ENCODE measurements around the gene WDR45. TPM values are rescaled to one million over a fixed set of nuclear protein-coding genes. Genes with fewer than 3 reads are reported as not detected.
A peak's percentile ranks its signal among the peaks of the same experiment; 100 is the strongest.

The WDR45 gene
- total and polyA plus RNA-seq, 5 experiments from 2014 or later = 42.4 to 124 (median 57.2) TPM

DNA sequence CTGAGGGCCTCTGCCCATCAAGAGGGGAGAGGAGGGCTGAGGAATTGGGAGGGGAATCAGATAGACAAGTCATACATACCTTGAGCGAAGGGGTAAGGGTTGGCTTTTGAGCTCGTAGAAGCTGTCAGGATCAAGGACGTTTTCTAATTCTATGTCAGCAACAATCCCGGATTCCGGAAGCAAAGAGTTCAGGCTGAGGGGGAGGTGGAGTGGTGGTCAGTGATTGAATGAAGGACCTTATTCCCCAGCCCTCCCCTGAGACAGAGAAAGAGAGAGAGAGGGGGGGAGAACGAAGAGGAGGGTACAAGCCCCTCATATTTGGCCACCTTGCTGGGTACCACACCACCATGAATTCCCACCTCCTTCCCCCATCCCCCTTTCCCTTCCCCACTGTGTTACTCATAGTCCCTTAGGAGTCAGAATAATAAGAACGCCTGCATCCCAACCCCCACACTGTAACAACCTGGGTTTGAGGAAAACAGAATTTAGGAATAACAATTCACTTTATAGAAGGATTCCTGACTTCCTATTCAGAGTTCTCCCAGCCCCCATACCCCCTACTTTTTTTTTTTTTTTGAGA lies 39.2 kb downstream of the WDR45 start:
- ATAC-seq = no peak
- POLR2A ChIA-PET = interaction anchor here (0.6 to 1.7 kb wide), 2 partner anchors 38 to 82 kb away, joined by 3 read pairs; partner anchors contain the start of gene GRIPAP1
- DNase-seq = no peak
- no peaks in the 10 kb centered on the region for H3K9me3 Mint-ChIP-seq
- no peaks in the 10 kb centered on the region for H3K27me3 Mint-ChIP-seq
- H3K4me3 Mint-ChIP-seq = peak overlapping the region in 3 of 10 donors; percentile 4 to 36 (median 33)
- peaks cover 0 to 25% (median 3%) of the 10 kb centered on the region in 3 donors for H3K36me3 Mint-ChIP-seq
- peak overlapping the region in 8 of 10 donors; percentile 19 to 77 (median 62) for H3K27ac Mint-ChIP-seq
- H3K4me1 Mint-ChIP-seq = peaks cover 13 to 40% (median 35%) of the 10 kb centered on the region in 4 donors

DNA sequence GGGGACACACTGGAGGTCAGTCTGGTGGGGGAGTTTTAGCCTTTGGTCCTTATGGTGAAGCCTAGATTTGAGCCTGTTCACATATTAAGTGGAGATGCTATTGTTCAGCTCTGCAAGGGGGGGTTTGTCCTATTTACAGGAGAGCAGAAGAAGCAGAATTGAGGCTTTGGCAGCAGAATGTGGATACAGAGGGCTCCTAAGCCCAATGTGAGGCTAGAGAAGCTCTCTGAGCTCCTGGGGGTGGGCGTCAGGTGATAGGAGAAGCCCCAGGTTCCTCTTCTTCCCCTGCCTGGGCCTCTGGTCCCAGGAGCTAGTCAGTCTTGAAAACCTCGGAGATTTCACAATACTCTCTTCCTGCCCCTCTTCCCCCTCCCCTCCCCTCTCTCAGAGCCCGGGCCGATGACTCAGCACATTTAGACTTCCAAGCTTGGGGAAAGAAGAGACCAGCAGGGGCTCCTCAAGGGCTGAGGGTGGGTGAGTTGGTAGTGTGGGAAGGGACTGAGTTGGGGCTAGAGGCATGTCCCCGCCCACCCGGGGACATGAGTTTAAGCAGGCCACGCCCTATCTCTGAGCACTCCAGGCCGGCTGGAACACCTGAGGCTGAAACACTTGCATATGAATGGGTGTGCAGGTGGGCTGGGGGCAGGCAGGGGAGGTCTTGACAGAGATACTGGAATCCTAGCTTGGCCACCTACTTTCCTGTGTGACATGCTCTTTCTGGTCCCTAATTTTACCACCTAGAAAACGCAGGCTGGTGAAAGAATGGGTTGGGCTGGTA lies 39.9 kb downstream of the WDR45 start:
- POLR2A ChIA-PET = interaction anchor here (0.5 to 1.0 kb wide), 2 partner anchors 10 to 350 kb away, joined by 3 to 4 read pairs; no protein-coding TSS in a partner anchor
- Mint-ChIP-seq H3K27me3 (no peaks in the 10 kb centered on the region), H3K4me3 (peak overlapping the region in 5 of 10 donors; percentile 4 to 36 (median 33)), H3K36me3 (peaks cover 0 to 28% (median 3%) of the 10 kb centered on the region in 3 donors), H3K9me3 (no peaks in the 10 kb centered on the region), H3K4me1 (peaks cover 13 to 40% (median 35%) of the 10 kb centered on the region in 4 donors), H3K27ac (peak overlapping the region in 8 of 10 donors; percentile 19 to 78 (median 62))
- ATAC-seq (no peak), DNase-seq (peak in 2 of 10 donors; percentile 12 to 19)

DNA sequence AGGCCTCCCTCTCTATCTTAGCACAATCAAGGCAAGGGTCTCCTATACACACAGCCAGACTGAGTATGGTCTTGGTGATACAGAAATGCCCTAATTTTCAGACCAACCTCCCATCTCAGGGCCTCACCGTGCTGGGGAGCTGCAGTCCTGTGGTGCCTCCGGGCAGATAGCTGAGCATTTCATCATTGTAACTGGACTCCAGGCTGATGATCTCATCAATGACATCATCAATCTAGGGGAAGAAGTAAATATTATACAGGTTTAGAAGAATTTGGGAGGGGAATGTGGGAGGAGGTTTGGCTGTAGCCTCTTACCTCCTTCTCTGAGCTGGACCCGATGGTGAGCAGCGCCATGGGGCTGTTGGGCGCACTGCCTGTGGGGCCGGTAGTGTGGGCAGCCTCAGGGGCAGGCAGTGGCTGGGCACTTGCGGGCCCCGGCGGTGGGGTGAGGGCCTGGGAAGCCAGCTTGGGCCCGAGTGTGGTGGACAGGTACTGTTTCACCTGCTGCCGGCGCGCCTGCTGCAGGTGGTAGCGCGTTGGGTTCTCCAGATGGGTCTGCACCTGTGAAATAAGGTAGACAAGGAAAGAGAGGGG lies 41.7 kb downstream of the WDR45 start:
- POLR2A ChIA-PET = no interaction called here
- Mint-ChIP-seq H3K27me3 (no peaks in the 10 kb centered on the region), H3K36me3 (peaks cover 0 to 46% (median 7%) of the 10 kb centered on the region in 3 donors), H3K4me1 (peaks cover 13 to 38% (median 33%) of the 10 kb centered on the region in 4 donors), H3K9me3 (no peaks in the 10 kb centered on the region), H3K4me3 (no peak overlapping the region), H3K27ac (peak overlapping the region in 1 of 10 donors; percentile 26)
- ATAC-seq (no peak), DNase-seq (no peak)

DNA sequence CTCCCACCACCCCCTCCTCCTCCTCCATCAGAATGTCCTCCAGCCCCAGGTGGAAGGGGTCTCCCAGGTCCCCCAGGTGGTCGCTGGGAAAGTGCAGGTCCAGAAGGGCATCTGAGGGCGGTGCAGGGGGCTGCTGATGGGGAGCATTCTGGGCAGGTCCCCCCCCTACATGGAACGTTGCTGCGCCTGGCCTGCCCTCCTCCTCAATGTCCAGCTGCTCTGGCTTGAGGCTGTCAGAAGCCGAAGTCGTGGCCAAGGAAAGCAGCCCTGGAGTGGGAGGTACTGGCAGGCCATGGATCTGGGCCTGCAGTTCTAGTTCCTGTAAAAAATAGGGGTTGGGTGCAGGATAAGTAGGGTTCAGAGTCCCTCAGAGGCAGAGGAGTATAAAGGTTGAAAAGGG lies 49.4 kb downstream of the WDR45 start:
- Mint-ChIP-seq H3K27ac (no peak overlapping the region), H3K27me3 (no peaks in the 10 kb centered on the region), H3K36me3 (peaks cover 0 to 34% (median 4%) of the 10 kb centered on the region in 3 donors), H3K9me3 (no peaks in the 10 kb centered on the region), H3K4me1 (peaks cover 0 to 5% (median 1%) of the 10 kb centered on the region in 4 donors), H3K4me3 (no peak overlapping the region)
- POLR2A ChIA-PET = no interaction called here
- DNase-seq = no peak
- ATAC-seq = no peak

DNA sequence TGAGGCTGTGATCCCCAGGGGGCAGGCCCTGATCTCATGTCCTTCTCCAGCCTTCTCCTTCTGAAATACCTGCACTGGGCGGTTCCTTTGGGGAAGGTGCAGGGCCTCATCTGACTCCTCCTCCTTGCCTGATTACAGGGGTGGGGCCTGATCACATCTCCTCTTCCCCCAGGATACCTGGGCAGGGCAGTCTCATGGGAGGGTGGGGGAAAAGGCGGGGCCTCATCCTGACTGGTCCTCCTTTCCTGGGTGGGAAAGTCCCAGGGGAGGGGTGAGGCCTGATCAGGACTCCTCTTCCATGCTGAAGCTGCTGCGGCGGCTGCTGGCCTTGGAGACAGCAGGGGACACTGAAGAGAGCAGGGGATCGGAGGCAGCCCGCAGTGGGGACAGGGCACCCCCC lies 49.8 kb downstream of the WDR45 start:
- Mint-ChIP-seq H3K27me3 (no peaks in the 10 kb centered on the region), H3K36me3 (peaks cover 0 to 33% (median 4%) of the 10 kb centered on the region in 3 donors), H3K4me3 (no peak overlapping the region), H3K27ac (no peak overlapping the region), H3K4me1 (peaks cover 0 to 5% (median 1%) of the 10 kb centered on the region in 4 donors), H3K9me3 (no peaks in the 10 kb centered on the region)
- ATAC-seq = no peak
- DNase-seq = no peak
- POLR2A ChIA-PET = interaction anchor here (1.0 kb wide), 1 partner anchor 10 kb away, joined by 3 read pairs; no protein-coding TSS in a partner anchor

Other genes starting within 250 kb of the WDR45 start
- gene PCSK1N, start 244.3 kb downstream of the WDR45 start, total RNA-seq = 1 to 10 TPM; 3.6 to 4.9 TPM
- 10 to 100 TPM; 12.6 to 28.0 (median 19.9) TPM for gene PCSK1N, start 244.3 kb downstream of the WDR45 start, polyA plus RNA-seq
- gene TIMM17B, start 182.1 kb downstream of the WDR45 start, total RNA-seq = 10 to 100 TPM; 41.2 to 44.8 TPM
- gene TIMM17B, start 182.1 kb downstream of the WDR45 start, polyA plus RNA-seq = 10 to 100 TPM; 52.9 to 59.1 (median 55.5) TPM
- gene PQBP1, start 182.0 kb downstream of the WDR45 start, total RNA-seq = 10 to 100 TPM; 66.4 to 68.8 TPM
- 100 to 1,000 TPM in 1 of 3 donors, 10 to 100 TPM in 2; 92.7 to 114 (median 94.5) TPM for gene PQBP1, start 182.0 kb downstream of the WDR45 start, polyA plus RNA-seq
- 10 to 100 TPM; 11.4 to 12.7 TPM for gene SLC35A2, start 168.2 kb downstream of the WDR45 start, total RNA-seq
- gene SLC35A2, start 168.2 kb downstream of the WDR45 start, polyA plus RNA-seq = 1 to 10 TPM; 6.8 to 8.1 (median 7.3) TPM
- 100 to 1,000 TPM; 126 to 132 TPM for gene PIM2, start 160.9 kb downstream of the WDR45 start, total RNA-seq
- 100 to 1,000 TPM; 170 to 331 (median 313) TPM for gene PIM2, start 160.9 kb downstream of the WDR45 start, polyA plus RNA-seq
- gene OTUD5, start 122.3 kb downstream of the WDR45 start, total RNA-seq = 10 to 100 TPM; 98.7 to 99.4 TPM
- 10 to 100 TPM; 23.7 to 48.4 (median 24.3) TPM for gene OTUD5, start 122.3 kb downstream of the WDR45 start, polyA plus RNA-seq
- gene KCND1, start 108.0 kb downstream of the WDR45 start, total RNA-seq = 1 to 10 TPM; 1.6 to 1.7 TPM
- gene KCND1, start 108.0 kb downstream of the WDR45 start, polyA plus RNA-seq = under 1 TPM in 2 of 3 donors, not detected in 1; 0.06 to 0.08 TPM
- gene GRIPAP1, start 77.6 kb downstream of the WDR45 start, total RNA-seq = 100 to 1,000 TPM in 1 of 2 experiments, 10 to 100 TPM in 1; 91.1 to 100 TPM
- 10 to 100 TPM in 2 of 3 donors, 1 to 10 TPM in 1; 6.8 to 15.9 (median 12.6) TPM for gene GRIPAP1, start 77.6 kb downstream of the WDR45 start, polyA plus RNA-seq
- 10 to 100 TPM; 31.0 to 34.4 TPM for gene TFE3, start 36.5 kb downstream of the WDR45 start, total RNA-seq
- 1 to 10 TPM; 2.6 to 4.4 (median 3.5) TPM for gene TFE3, start 36.5 kb downstream of the WDR45 start, polyA plus RNA-seq
- gene CCDC120, start 20.9 kb downstream of the WDR45 start, total RNA-seq = 10 to 100 TPM; 12.9 TPM
- gene CCDC120, start 20.9 kb downstream of the WDR45 start, polyA plus RNA-seq = 1 to 10 TPM in 1 of 3 donors, under 1 TPM in 2; 0.61 to 1.7 (median 0.94) TPM
- gene PRAF2, start 5.9 kb downstream of the WDR45 start, total RNA-seq = 10 to 100 TPM; 22.9 to 24.6 TPM
- gene PRAF2, start 5.9 kb downstream of the WDR45 start, polyA plus RNA-seq = 10 to 100 TPM; 39.0 to 52.9 (median 50.7) TPM
- gene GPKOW, start 43.8 kb upstream of the WDR45 start, total RNA-seq = 10 to 100 TPM; 18.2 to 18.6 TPM
- gene GPKOW, start 43.8 kb upstream of the WDR45 start, polyA plus RNA-seq = 10 to 100 TPM; 17.7 to 31.1 (median 27.9) TPM
- gene MAGIX, start 82.9 kb upstream of the WDR45 start, total RNA-seq = 1 to 10 TPM in 1 of 2 experiments, under 1 TPM in 1; 0.96 to 1.2 TPM
- under 1 TPM; 0.52 to 0.77 (median 0.71) TPM for gene MAGIX, start 82.9 kb upstream of the WDR45 start, polyA plus RNA-seq
- 1 to 10 TPM; 6.4 to 6.7 TPM for gene PLP2, start 92.0 kb upstream of the WDR45 start, total RNA-seq
- 100 to 1,000 TPM; 117 to 141 (median 119) TPM for gene PLP2, start 92.0 kb upstream of the WDR45 start, polyA plus RNA-seq
- gene PRICKLE3, start 106.5 kb upstream of the WDR45 start, total RNA-seq = 10 to 100 TPM in 1 of 2 experiments, 1 to 10 TPM in 1; 8.5 to 10.1 TPM
- gene PRICKLE3, start 106.5 kb upstream of the WDR45 start, polyA plus RNA-seq = 1 to 10 TPM; 1.3 to 2.9 (median 2.0) TPM
- gene SYP, start 120.3 kb upstream of the WDR45 start, total RNA-seq = under 1 TPM; 0.34 to 0.58 TPM
- gene SYP, start 120.3 kb upstream of the WDR45 start, polyA plus RNA-seq = under 1 TPM; 0.27 to 0.41 (median 0.40) TPM
- 1 to 10 TPM; 3.6 to 3.8 TPM for gene CACNA1F, start 153.5 kb upstream of the WDR45 start, total RNA-seq
- under 1 TPM in 1 of 3 donors, not detected in 2; 0.02 TPM for gene CACNA1F, start 153.5 kb upstream of the WDR45 start, polyA plus RNA-seq
- gene CCDC22, start 155.6 kb upstream of the WDR45 start, total RNA-seq = 10 to 100 TPM; 27.4 to 27.9 TPM
- 10 to 100 TPM; 22.2 to 29.8 (median 25.2) TPM for gene CCDC22, start 155.6 kb upstream of the WDR45 start, polyA plus RNA-seq
- gene FOXP3, start 184.8 kb upstream of the WDR45 start, total RNA-seq = under 1 TPM; 0.18 to 0.41 TPM
- under 1 TPM in 2 of 3 donors, not detected in 1; 0.17 to 0.33 TPM for gene FOXP3, start 184.8 kb upstream of the WDR45 start, polyA plus RNA-seq
- 10 to 100 TPM; 14.8 to 21.8 TPM for gene PPP1R3F, start 189.9 kb upstream of the WDR45 start, total RNA-seq
- 1 to 10 TPM; 6.7 to 9.7 (median 8.3) TPM for gene PPP1R3F, start 189.9 kb upstream of the WDR45 start, polyA plus RNA-seq
- gene GAGE10, start 223.8 kb upstream of the WDR45 start, total RNA-seq = 1 to 10 TPM in 1 of 2 experiments, not detected in 1; 1.0 TPM
- gene GAGE10, start 223.8 kb upstream of the WDR45 start, polyA plus RNA-seq = not detected
- not detected for gene GAGE12J, start 242.2 kb upstream of the WDR45 start, total RNA-seq
- gene GAGE12J, start 242.2 kb upstream of the WDR45 start, polyA plus RNA-seq = not detected

Data from naive thymus-derived CD8-positive, alpha-beta T cell (primary cell).